B cell (primary cell): Measurements from ENCODE around the gene PROM1.

ENCODE experiments used
- CTCF ChIP-seq: fragments of 200-600 bp; IDR thresholded peaks from one replicate; pipeline ENCODE4 v1.8.0; 2022; ENCODE audit warnings: antibody characterized with exemption, mild to moderate bottlenecking
- EZH2 ChIP-seq: IDR thresholded peaks from 2 replicates; pipeline ENCODE4 v1.6.1; 2012; ENCODE audit warnings: borderline replicate concordance, low read depth, mild to moderate bottlenecking, moderate library complexity, low read length; ENCODE audit not compliant: insufficient read depth, poor library complexity, severe bottlenecking

- TF ChIP-seq CTCF (no peak), EZH2 (no peak)
Observed at GRCh38 chr4:16092682-16093319, 9.0 kb upstream of the PROM1 start.
